NCI-H187 (cell line): ENCODE results near the gene CRISPLD2.

Experiments used
- DNase-seq, 2 experiments: peaks; one replicate each; lab custom pipeline; 2025; lab: John Stamatoyannopoulos, UW

CRISPLD2 gene

DNA sequence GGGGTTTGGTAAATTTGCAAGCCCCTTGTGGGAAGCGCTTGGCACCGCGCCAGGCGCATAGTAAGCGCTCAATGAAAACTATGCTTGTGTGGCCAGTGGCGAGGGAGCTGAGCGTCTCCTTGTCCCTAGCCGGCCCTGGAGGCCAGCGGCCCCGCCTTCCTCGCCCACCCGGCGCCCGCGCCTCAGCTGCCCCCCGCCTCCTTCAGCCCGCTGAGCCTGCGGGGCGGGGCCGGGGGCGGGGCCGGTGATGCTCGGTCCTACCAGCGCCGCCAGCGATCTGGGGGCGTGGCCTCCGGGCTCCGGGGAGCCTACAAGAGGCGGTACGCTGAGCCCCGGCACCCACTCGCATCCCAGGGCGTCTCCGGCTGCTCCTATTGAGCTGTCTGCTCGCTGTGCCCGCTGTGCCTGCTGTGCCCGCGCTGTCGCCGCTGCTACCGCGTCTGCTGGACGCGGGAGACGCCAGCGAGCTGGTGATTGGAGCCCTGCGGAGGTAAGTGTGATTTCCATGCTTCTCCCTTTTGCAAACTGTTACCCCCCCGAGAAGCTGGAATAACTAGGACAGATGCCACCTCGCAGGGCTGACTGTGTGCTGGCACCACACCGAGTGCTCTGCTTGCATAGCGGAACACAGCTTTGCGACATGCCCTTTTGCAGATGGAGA lies at the start of gene CRISPLD2:
Gene CRISPLD2, plus strand, starts transcription at position 342 of the 661 bp plus-strand sequence. CDS start 18,511 bp downstream, outside the sequence.
- peak in 1 of 2 experiments; percentile 76 for DNase-seq

- no peak for DNase-seq
These were observed 46.5 kb upstream of the CRISPLD2 start for GRCh38 chr16:84773312-84773711.

DNA sequence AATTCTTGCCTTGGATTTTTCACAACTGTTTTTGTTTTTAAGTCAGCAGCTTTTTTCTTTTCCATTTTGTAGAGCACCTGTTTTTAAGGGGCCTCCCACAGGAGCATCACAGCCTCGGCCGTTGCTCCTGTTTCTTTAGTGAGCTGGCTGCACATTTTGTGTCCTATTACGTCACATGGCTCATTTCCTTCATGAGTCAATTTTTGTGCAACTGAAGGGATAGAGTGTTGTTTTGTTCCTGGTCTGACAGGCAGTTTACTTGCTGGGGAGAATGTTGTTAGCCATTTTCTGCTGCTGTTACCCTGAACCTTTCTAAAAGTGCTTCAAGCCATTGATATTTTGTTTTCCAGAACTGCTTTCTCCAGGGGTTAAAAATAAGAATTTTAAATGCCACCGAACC lies 45.0 kb upstream of the CRISPLD2 start:
- DNase-seq = no peak

DNA sequence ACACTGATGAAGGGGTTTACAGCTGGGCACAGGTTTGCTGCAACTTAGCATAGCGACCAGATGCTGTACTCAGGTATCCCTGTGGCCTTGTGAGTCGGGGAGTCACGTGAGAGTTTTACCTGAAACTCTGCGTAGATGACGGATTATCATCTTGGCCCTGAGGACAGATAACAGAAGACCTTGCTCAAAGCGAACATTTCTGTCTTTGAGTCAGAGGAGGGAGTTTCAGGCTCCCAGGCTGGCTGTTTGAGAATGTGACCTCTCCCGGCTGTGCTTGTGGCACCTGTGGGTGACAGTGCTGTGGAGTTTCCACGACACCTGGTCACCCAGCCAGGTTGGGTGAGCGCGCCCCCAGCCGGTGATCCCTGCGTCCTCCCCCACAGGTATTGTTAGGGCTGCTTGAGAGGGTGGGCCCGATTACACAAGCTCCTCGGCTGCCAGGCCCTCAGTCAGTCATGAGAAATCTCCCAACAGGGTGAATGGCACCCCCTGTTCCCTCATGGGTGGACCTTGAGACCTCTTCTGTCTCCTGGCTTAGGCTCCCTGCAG lies 44.4 kb upstream of the CRISPLD2 start:
- DNase-seq = no peak

DNA sequence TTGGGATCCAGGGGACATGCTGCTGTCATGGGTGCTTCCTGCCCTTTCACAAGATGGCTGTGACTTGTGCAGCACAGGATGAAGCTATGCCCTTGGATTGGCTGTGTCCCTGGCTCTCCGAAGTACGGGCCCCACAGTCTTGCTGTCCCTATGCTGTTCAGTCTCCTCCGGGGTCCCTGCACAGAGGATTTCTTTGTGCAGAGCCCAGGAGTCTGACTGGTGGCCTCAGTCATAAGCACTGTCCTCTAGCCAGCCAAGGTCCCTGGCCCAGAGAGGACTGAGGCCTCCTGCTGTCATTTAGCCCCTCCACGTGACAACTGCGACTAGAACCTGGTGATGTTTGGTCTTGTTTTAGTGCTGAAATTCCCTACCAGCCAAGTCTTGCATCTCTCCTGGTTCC lies 42.4 kb upstream of the CRISPLD2 start:
- DNase-seq = no peak

- no peak for DNase-seq
These were observed 41.1 kb upstream of the CRISPLD2 start for GRCh38 chr16:84778720-84779119.

DNA sequence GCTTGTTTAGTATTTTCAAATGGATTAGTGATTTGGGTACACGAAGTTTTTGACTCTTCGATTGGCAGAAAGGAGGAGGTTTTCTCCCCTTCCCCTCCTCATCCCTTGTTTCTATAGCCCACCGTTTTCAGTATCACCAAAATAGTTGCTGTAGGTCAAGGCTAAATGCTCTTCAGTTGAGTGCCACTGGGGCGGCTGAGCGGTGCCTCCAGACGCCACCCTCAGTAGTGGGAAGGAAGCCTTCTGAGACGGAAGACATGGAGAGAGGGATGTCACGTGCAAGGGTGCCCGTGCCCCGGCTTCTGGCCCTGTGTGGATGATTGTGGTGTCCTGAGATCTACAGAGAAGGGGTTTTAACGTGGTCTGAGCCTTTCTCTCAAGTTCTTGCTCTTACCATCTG lies 39.7 kb upstream of the CRISPLD2 start:
- DNase-seq = no peak

- no peak for DNase-seq
These were observed 39.0 kb upstream of the CRISPLD2 start for GRCh38 chr16:84780544-84781376.

DNA sequence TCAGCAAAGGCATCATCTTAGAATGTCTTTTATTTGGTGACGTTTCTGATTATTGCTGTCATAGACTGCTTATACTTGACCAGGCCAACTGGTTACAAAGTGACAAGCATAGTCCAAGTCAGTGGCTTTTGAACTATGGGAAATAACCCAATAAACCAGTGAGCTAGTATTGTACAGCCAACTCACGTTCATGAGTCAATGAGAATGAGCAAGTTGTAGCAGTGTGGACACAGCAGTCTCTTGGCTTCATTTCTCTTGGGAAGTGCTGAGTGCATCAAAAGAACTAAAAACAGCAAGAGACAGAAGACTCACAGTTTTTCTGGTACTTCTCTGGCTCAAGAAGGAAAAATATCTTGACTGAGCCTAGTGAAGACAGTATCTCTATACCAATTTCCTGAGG lies 36.9 kb upstream of the CRISPLD2 start:
- DNase-seq = no peak

DNA sequence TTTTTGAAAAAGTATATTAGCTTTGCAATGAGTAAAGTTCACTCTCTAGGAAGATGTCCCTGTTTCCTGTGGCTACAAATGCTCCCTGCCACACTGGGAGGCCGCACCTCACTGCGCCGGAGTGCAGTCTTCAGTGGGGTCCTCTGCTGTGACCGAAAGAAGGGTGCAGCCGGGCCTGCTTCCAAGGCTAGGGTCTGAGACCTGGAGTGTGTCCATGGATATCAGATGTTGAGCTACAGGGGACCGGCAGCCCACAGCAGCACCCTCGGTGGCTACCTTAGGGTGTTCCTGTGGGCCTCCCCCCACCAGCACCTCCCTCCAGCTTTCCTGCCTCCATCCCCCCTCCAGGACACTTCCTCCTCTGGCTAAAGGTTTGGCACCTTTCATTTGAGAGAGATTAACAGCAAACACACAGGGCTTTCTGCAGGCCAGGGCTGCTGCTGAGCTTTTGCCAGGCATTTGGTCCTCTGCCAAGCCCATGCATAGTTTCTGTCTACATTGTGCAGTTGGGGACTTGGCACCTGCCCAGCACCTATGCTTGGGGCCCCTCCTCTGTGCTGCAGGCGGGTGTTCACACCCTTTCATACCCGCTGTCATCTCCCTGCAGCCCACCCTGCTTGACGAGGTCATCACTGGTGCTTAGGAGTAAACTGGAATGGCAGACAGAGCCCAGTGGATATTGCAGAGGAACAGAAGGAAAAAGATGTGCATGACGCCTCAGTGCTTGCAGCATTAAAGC lies 33.8 kb upstream of the CRISPLD2 start:
- peak; percentile 15 to 30 for DNase-seq

- DNase-seq = peak in 1 of 2 experiments; percentile 8
These were observed 33.1 kb upstream of the CRISPLD2 start for GRCh38 chr16:84786605-84787262.

GRCh38 chr16:84787263-84787622 lies 32.5 kb upstream of the CRISPLD2 start:
- DNase-seq = no peak

DNA sequence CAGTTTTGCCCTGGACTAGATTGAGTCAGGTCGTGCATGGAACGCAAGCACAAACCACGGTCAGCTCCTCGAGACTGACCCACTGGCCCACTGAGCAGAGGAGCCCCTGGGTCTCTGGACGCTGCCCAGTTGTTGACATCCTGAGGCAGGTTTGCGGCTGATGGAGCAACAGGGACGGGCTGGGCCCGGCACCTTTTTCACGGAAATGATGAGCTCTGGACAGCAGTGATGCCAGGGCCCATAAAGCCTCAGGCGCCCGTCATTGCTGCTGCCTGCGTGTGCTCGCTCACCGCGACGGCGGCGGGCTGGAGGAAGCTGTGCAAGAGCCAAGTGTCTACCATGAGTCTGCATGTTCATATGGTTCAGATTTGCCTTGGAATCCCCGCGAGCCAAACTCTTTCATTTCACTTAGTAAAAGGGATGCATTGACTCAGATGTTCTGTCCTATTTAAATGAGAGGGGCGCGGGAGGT lies 30.8 kb upstream of the CRISPLD2 start:
- no peak for DNase-seq

DNA sequence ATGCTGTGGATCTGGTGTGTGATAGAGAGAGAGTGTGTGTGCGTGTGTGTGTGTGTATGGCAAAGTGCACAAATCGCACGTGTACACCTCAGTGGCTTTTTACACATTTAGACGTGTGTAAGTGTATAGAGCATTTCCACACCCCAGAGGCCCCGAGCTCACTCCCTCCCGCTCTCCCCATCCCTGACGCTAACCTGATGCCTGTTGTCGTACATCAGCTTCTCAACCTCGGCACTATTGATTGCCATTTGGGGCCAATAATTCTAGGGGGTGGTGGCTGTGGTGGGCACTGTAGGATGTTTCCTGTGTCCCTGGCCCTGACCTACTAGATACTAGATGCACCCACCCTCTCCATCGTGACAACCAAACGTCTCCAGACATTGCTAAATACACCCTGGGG lies 30.4 kb upstream of the CRISPLD2 start:
- no peak for DNase-seq

- DNase-seq = no peak
These were observed 29.5 kb upstream of the CRISPLD2 start for GRCh38 chr16:84790301-84790700.

- no peak for DNase-seq
These were observed 28.7 kb upstream of the CRISPLD2 start for GRCh38 chr16:84791088-84791487.

DNA sequence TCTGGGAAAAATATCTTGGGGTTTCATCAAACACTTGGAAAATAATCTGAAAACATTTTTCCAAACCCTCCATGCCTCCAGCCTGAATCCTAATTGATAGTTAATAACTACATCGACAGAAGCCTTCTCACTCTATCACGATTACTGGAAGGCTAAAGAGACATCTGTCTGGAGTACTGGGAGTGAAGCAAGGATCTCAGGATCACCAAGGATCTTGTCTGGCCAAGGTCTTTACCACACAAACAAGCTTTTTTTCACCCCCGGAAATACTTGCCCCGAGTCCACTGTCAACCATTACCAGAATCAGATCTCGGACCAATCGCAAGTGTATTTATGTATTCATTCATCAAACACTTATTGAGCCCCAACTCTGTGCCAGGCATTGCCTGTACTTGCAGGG lies 28.3 kb upstream of the CRISPLD2 start:
- DNase-seq = no peak

DNA sequence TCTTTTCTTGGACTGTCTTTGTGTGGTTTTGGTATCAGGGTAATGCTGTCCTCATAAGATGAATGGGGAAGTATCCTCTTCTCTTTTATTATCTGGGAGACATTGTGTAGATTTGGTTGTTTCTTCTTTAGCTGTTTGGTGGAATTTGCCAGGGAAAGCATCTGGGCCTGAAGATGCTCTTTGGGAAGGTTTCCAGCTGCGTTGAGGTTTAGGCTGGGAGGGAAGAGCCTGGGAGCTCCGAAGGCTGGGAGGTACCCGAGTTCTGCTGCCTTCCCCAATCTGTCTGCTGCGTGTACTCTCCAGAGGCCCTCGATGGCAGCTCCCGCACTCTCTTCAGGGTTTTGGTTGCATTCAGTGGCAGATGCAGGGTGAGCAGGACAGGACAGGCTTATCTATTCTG lies 25.6 kb upstream of the CRISPLD2 start:
- DNase-seq = no peak

DNA sequence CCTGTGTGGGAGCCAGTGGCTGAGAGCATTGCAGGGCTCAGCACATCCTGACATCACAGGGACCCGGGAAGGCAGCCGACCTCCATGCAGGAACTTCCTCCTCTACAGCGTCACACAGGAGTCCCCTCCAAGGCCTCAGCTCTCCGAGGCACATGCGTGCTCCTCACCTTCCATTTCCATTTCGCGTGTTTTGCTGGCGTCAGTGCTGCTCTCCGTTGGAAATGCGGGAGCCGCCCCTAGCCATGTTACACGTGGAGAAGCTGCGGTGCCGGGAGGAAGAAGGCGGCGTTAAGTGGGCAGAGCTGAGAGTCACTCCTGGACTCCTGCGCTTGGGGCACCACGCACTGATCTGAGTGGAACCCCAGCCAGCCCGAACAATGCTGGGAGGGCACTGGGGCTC lies 25.2 kb upstream of the CRISPLD2 start:
- no peak for DNase-seq

- no peak for DNase-seq
These were observed 24.3 kb upstream of the CRISPLD2 start for GRCh38 chr16:84795329-84796053.
